Esophagus muscularis mucosa (tissue), 4 donors: ENCODE results near the gene FADS6.

ENCODE experiments used
- CTCF ChIP-seq, 3 experiments: fragments of 200-600 bp in 2 of 3; fragments of 450-650 bp in 1 of 3; sonication (generic) in 2 of 3; IDR thresholded peaks; one replicate each; pipeline ENCODE4 v1.5.1; 2017 to 2019; ENCODE audit warnings: antibody characterized with exemption in 3 of 3, mild to moderate bottlenecking in 2 of 3, moderate library complexity in 1 of 3
- EP300 ChIP-seq: sonication (generic); formaldehyde crosslinking; IDR thresholded peaks from one replicate; pipeline ENCODE4 v1.6.1; 2017; ENCODE audit warnings: antibody characterized with exemption
- POLR2A ChIP-seq: fragments of 450-650 bp; IDR thresholded peaks from one replicate; pipeline ENCODE4 v1.6.1; 2017; ENCODE audit warnings: antibody characterized with exemption, moderate library complexity, mild to moderate bottlenecking, low read depth
- POLR2AphosphoS5 ChIP-seq, 2 donors: sonication (generic); formaldehyde crosslinking; IDR thresholded peaks; one replicate each; pipeline ENCODE4 v1.6.1; 2017; ENCODE audit warnings: antibody characterized with exemption in 2 of 2

- TF ChIP-seq CTCF (IDR thresholded peaks at IDR 0.05): no peak
- no peak for TF ChIP-seq POLR2AphosphoS5 (IDR thresholded peaks at IDR 0.05)
- TF ChIP-seq EP300: no peak
- TF ChIP-seq POLR2A: no peak
Observed at GRCh38 chr17:74893936-74894671, 671 bp upstream of the FADS6 start.
